ENCODE measurements around the gene CTNND2. TPM values are rescaled to one million over a fixed set of nuclear protein-coding genes. Genes with fewer than 3 reads are reported as not detected.
A peak's percentile ranks its signal among the peaks of the same experiment; 100 is the strongest.
"Not testable (repeated sequence)": the region's sequence is repeated elsewhere in the genome, so short reads cannot be mapped to it uniquely, and the experiment has no call there.

Gene CTNND2
- total RNA-seq, 1 donor from 2014 or later, result 18.4 TPM

GRCh38 chr5:11329679-11330078 lies 574.6 kb downstream of the CTNND2 start:
- no peaks in the 10 kb centered on the region for H3K36me3 ChIP-seq
- no peak for TF ChIP-seq CTCF (IDR thresholded peaks at IDR 0.05; ENCODE audit: borderline replicate concordance)
- intact Hi-C loops (cut with micrococcal nuclease), result no loop called here

GRCh38 chr5:11324521-11325289 lies 579.5 kb downstream of the CTNND2 start:
- H3K4me1 ChIP-seq, result no peaks in the 10 kb centered on the region
- DNase-seq, result no peak
- no peaks in the 10 kb centered on the region for H3K27me3 ChIP-seq (ENCODE audit: low read depth)
- no peak for TF ChIP-seq CTCF (IDR thresholded peaks at IDR 0.05; ENCODE audit: borderline replicate concordance)
- intact Hi-C loops (cut with micrococcal nuclease), result no loop called here
- H3K9me3 ChIP-seq (replicated peaks), result no peaks in the 10 kb centered on the region
- H3K36me3 ChIP-seq, result no peaks in the 10 kb centered on the region
- H3K27ac ChIP-seq (replicated peaks), result peak overlapping the region; percentile 57
- no peak overlapping the region for H3K4me3 ChIP-seq

More at GRCh38 chr5:11329679-11330078, 574.6 kb downstream of the CTNND2 start:
- DNase-seq, result no peak
- Histone ChIP-seq H3K4me3 (no peak overlapping the region), H3K27me3 (ENCODE audit: low read depth) (no peaks in the 10 kb centered on the region), H3K27ac (replicated peaks) (no peak overlapping the region), H3K9me3 (replicated peaks) (no peaks in the 10 kb centered on the region), H3K4me1 (no peaks in the 10 kb centered on the region)

- Histone ChIP-seq H3K4me1 (no peaks in the 10 kb centered on the region), H3K36me3 (no peaks in the 10 kb centered on the region), H3K27ac (replicated peaks) (no peak overlapping the region), H3K27me3 (ENCODE audit: low read depth) (no peaks in the 10 kb centered on the region), H3K9me3 (replicated peaks) (no peaks in the 10 kb centered on the region), H3K4me3 (no peak overlapping the region)
- TF ChIP-seq CTCF (IDR thresholded peaks at IDR 0.05; ENCODE audit: borderline replicate concordance), result no peak
- intact Hi-C loops (cut with micrococcal nuclease), result no loop called here
- no peak for DNase-seq
These were observed 580.5 kb downstream of the CTNND2 start for GRCh38 chr5:11323761-11324160.

- no peaks in the 10 kb centered on the region for H3K36me3 ChIP-seq
- no peak overlapping the region for H3K4me3 ChIP-seq
- no peaks in the 10 kb centered on the region for H3K9me3 ChIP-seq (replicated peaks)
- DNase-seq, result no peak
- intact Hi-C loops (cut with micrococcal nuclease), result no loop called here
- no peak for TF ChIP-seq CTCF (IDR thresholded peaks at IDR 0.05; ENCODE audit: borderline replicate concordance)
- no peaks in the 10 kb centered on the region for H3K27me3 ChIP-seq (ENCODE audit: low read depth)
- H3K4me1 ChIP-seq, result no peaks in the 10 kb centered on the region
- no peak overlapping the region for H3K27ac ChIP-seq (replicated peaks)
These were observed 582.1 kb downstream of the CTNND2 start for GRCh38 chr5:11322133-11322532.

- no peak for TF ChIP-seq CTCF (IDR thresholded peaks at IDR 0.05; ENCODE audit: borderline replicate concordance)
- H3K4me1 ChIP-seq, result no peaks in the 10 kb centered on the region
- DNase-seq, result no peak
- intact Hi-C loops (cut with micrococcal nuclease), result no loop called here
- H3K36me3 ChIP-seq, result no peaks in the 10 kb centered on the region
- H3K27me3 ChIP-seq (ENCODE audit: low read depth), result no peaks in the 10 kb centered on the region
- no peak overlapping the region for H3K4me3 ChIP-seq
- no peak overlapping the region for H3K27ac ChIP-seq (replicated peaks)
- H3K9me3 ChIP-seq (replicated peaks), result no peaks in the 10 kb centered on the region
These were observed 584.2 kb downstream of the CTNND2 start for GRCh38 chr5:11319836-11320580.

GRCh38 chr5:11313694-11314093 lies 590.6 kb downstream of the CTNND2 start:
- H3K27ac ChIP-seq (replicated peaks); H3K27me3 ChIP-seq (ENCODE audit: low read depth); H3K4me1 ChIP-seq; DNase-seq; H3K4me3 ChIP-seq; H3K36me3 ChIP-seq; H3K9me3 ChIP-seq (replicated peaks); intact Hi-C loops (cut with micrococcal nuclease): not testable (repeated sequence)
